Urinary bladder (tissue), 4 donors: Measurements from ENCODE around the gene EIPR1. TPM values are rescaled to one million over a fixed set of nuclear protein-coding genes. Genes with fewer than 3 reads are reported as not detected.
"Not testable (repeated sequence)": the region's sequence is repeated elsewhere in the genome, so short reads cannot be mapped to it uniquely, and the experiment has no call there.

Source experiments
- DNase-seq: peaks from one replicate; pipeline ENCODE4 v3.0.0-alpha.2; 2015; ENCODE audit errors: extremely low spot score
- H3K27ac ChIP-seq: one replicate; pipeline ENCODE4 v1.5.1; 2013; ENCODE audit warnings: low read depth, mild to moderate bottlenecking, moderate library complexity
- H3K36me3 ChIP-seq: one replicate; pipeline ENCODE4 v1.6.1; 2013; ENCODE audit warnings: mild to moderate bottlenecking, moderate library complexity; ENCODE audit not compliant: insufficient read depth
- H3K4me1 ChIP-seq: one replicate; pipeline ENCODE4 v1.6.1; 2013; ENCODE audit warnings: mild to moderate bottlenecking, moderate library complexity; ENCODE audit not compliant: insufficient read depth
- H3K4me3 ChIP-seq: one replicate; pipeline ENCODE4 v1.5.1; 2013; ENCODE audit warnings: low read depth, low read length
- WGBS: extraction: QIAGEN DNeasy Blood & Tissue Kit; methylation state at CpG from one replicate; pipeline ENCODE4 v1.1.7; 2013; 5-methylcytosine and 5-hydroxymethylcytosine counted together
- polyA plus RNA-seq: library from polyadenylated mRNA; stranded (reverse); fragments of 200-250 nt; gene quantifications from one replicate; pipeline ENCODE4 v1.2.3, GENCODE V29; 2013
- total RNA-seq: library from RNA; depleted of rRNA; stranded (reverse); fragments of >200 nt; gene quantifications from one replicate; pipeline ENCODE4 v1.2.3, GENCODE V29; 2014
- donor health status: healthy with polysubstance abuse.
- donor health status: healthy.

EIPR1 gene
- total and polyA plus RNA-seq, 2 donors, result 14.9 to 15.0 TPM

DNA sequence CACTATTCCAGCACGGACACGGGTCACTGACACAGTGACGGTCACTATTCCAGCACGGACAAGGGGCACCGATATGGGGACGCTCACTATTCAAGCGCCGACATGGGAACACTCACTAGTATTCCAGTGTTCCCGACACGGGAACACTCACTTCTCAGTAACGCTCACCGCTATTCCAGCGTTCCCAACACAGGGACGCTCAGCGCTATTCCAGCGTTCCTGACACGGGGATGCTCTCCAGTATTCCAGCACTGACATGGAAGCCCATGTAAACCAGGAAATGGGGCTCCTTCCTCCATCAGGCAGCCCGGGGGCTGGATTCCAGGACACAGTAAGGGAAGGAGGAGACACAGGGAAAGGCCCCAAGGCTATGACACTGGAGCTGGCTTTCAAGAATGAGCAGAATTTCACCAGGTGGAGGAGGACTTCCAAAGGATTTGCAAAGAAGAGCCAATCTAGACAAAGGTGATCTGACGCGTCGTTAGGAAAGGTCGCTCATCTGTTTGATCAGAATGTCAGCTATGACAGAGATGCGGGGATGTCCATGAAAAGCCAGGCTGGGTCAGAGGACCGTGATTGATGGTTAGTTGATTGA lies 196.1 kb downstream of the EIPR1 start:
- Histone ChIP-seq H3K4me3 (no peak overlapping the region), H3K4me1 (no peaks in the 10 kb centered on the region), H3K36me3 (no peaks in the 10 kb centered on the region), H3K27ac (no peak overlapping the region)
- 96% methylated on average over 24 of the region's 24 CpGs for WGBS
- DNase-seq, result no peak

DNA sequence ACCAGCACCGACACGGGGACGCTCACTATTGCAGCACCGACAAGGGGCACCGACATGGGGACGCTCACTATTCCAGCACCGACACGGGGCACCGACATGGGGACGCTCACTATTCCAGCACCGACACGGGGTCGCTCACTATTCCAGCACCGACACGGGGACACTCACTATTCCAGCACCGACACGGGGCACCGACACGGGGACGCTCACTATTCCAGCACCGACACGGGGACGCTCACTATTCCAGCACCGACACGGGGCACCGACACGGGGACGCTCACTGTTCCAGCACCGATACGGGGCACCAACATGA lies 196.8 kb downstream of the EIPR1 start:
- 78% methylated on average over 30 of the region's 30 CpGs for WGBS

GRCh38 chr2:3180082-3180908 lies 197.3 kb downstream of the EIPR1 start:
- no peaks in the 10 kb centered on the region for H3K4me1 ChIP-seq
- H3K36me3 ChIP-seq, result no peaks in the 10 kb centered on the region
- DNase-seq, result no peak
- 87% methylated on average over 50 of the region's 50 CpGs for WGBS
- H3K27ac ChIP-seq, result no peak overlapping the region
- H3K4me3 ChIP-seq, result no peak overlapping the region

More for the DNA sequence above, 196.8 kb downstream of the EIPR1 start:
- not testable (repeated sequence) for H3K4me3 ChIP-seq, DNase-seq, H3K4me1 ChIP-seq, H3K36me3 ChIP-seq, H3K27ac ChIP-seq

- WGBS, result 93% methylated on average over 11 of the region's 11 CpGs
- H3K4me1 ChIP-seq, result no peaks in the 10 kb centered on the region
- no peak overlapping the region for H3K4me3 ChIP-seq
- H3K27ac ChIP-seq, result no peak overlapping the region
- no peaks in the 10 kb centered on the region for H3K36me3 ChIP-seq
- no peak for DNase-seq
Observed at GRCh38 chr2:3179626-3180025, 198.0 kb downstream of the EIPR1 start.

- H3K4me3 ChIP-seq, result no peak overlapping the region
- DNase-seq, result no peak
- H3K36me3 ChIP-seq, result no peaks in the 10 kb centered on the region
- H3K4me1 ChIP-seq, result no peaks in the 10 kb centered on the region
- H3K27ac ChIP-seq, result no peak overlapping the region
- WGBS, result 83% methylated on average over 17 of the region's 17 CpGs
Observed at GRCh38 chr2:3179208-3179607, 198.4 kb downstream of the EIPR1 start.

- no peak overlapping the region for H3K27ac ChIP-seq
- H3K4me3 ChIP-seq, result no peak overlapping the region
- DNase-seq, result no peak
- 83% methylated on average over 7 of the region's 7 CpGs for WGBS
- no peaks in the 10 kb centered on the region for H3K36me3 ChIP-seq
- no peaks in the 10 kb centered on the region for H3K4me1 ChIP-seq
Observed at GRCh38 chr2:3178578-3179031, 199.0 kb downstream of the EIPR1 start.

GRCh38 chr2:3177891-3178577 lies 199.6 kb downstream of the EIPR1 start:
- DNase-seq, result no peak
- Histone ChIP-seq H3K4me3 (no peak overlapping the region), H3K4me1 (no peaks in the 10 kb centered on the region), H3K27ac (no peak overlapping the region), H3K36me3 (no peaks in the 10 kb centered on the region)
- 92% methylated on average over 10 of the region's 10 CpGs for WGBS

GRCh38 chr2:3176869-3177255 lies 200.8 kb downstream of the EIPR1 start:
- WGBS, result 96% methylated on average over 25 of the region's 25 CpGs
- no peaks in the 10 kb centered on the region for H3K36me3 ChIP-seq
- H3K4me1 ChIP-seq, result no peaks in the 10 kb centered on the region
- H3K27ac ChIP-seq, result no peak overlapping the region
- DNase-seq, result no peak
- H3K4me3 ChIP-seq, result no peak overlapping the region

DNA sequence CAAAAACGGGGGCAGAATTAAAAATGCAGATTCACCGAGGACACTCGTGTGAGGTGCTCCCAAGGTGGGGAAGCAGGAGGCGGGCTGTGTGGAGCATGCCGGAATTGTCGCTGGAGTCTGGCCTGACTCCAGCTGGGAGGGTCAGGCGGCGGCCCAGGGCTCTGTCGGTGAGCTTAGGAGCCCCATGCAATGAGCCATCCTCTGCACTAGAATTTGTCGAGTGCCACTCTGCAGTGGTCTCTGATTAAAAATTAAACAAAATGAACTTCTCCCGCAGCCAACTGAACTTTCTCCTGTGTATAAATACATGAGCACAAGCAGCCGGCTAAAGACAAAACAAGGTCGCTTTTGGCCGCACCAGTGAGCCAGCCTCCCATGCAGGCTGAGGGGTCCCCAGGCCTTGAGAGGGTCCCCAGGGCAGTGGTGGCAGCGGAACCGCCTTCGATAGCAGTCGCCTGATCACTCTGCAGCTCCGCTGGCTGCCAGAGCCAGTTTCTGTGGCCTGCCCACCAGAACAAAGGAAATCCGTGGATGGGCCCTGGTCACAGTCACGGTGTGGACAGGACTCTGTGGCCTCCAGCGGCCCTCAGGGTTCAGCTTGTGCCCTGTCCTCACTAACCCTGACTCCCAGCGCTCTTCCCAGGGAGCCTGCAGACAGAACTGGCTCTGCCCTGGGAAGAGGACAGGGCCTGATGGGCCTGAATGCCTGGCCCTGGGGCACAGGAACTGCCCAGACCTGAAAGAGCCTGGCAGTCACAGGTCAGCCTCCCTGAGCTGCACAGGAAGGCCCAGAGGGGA lies 201.3 kb downstream of the EIPR1 start:
- Histone ChIP-seq H3K4me1 (no peaks in the 10 kb centered on the region), H3K4me3 (no peak overlapping the region), H3K27ac (no peak overlapping the region), H3K36me3 (no peaks in the 10 kb centered on the region)
- WGBS, result 91% methylated on average over 23 of the region's 23 CpGs
- no peak for DNase-seq

DNA sequence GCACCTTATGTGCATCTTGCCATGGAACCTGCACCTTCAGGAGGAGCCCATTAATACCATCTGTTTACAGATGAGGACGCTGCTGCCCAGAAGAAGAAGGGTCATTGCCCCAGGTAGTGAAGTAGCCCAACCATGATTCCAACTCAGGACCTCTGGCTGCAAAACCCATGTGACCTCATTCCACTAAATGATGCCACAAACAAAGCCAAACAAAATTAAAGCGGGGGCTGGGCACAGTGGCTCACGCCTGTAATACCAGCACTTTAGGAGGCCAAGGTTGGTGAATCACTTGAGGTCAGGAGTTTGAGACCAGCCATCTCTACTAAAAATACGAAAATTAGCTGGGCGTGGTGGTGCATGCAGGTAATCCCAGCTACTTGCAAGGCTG lies 202.1 kb downstream of the EIPR1 start:
- no peak for DNase-seq
- Histone ChIP-seq H3K4me1 (no peaks in the 10 kb centered on the region), H3K27ac (no peak overlapping the region), H3K36me3 (no peaks in the 10 kb centered on the region), H3K4me3 (no peak overlapping the region)
- 96% methylated on average over 5 of the region's 5 CpGs for WGBS

- DNase-seq, result no peak
- H3K36me3 ChIP-seq, result no peaks in the 10 kb centered on the region
Observed at GRCh38 chr2:3174626-3175567, 202.7 kb downstream of the EIPR1 start.

DNA sequence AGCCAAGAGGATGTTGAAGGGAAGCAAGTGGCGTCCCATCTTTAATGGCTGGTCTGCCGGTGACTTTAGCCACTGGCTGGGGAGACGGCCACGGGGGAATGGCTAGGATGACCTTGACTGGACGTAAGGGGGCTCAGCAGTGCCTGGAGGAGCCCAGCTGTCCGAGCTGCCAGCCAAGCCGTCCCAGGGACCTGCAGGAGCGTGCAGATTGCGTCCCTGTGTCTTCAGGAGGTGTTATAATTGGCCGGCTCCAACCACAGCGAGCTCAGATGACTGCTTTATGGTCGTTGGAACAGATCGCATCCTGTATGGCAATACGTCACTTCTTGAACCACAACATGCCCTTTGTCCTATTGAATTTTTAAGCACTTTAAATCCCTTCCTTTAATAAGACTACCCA lies 204.6 kb downstream of the EIPR1 start:
- DNase-seq, result no peak
- Histone ChIP-seq H3K4me3 (no peak overlapping the region), H3K27ac (no peak overlapping the region), H3K4me1 (no peaks in the 10 kb centered on the region), H3K36me3 (no peaks in the 10 kb centered on the region)
- 68% methylated on average over 14 of the region's 14 CpGs for WGBS

More at GRCh38 chr2:3174626-3175567, 202.7 kb downstream of the EIPR1 start:
- H3K4me3 ChIP-seq, result no peak overlapping the region
- no peaks in the 10 kb centered on the region for H3K4me1 ChIP-seq
- 89% methylated on average over 26 of the region's 26 CpGs for WGBS
- no peak overlapping the region for H3K27ac ChIP-seq
